Common myeloid progenitor, CD34-positive (primary cell): ENCODE results near the gene MB.

Source experiments
- CTCF ChIA-PET: fragments of 350-600 bp; sonication (Branson Sonifier 250); formaldehyde crosslinking; loops from one replicate; lab custom pipeline; 2021; ENCODE audit warnings: antibody characterized with exemption; lab: Charles Lee
- POLR2A ChIA-PET: fragments of 350-600 bp; sonication (Branson Sonifier 250); formaldehyde crosslinking; loops from one replicate; lab custom pipeline; 2021; ENCODE audit warnings: antibody characterized with exemption; lab: Charles Lee
- DNase-seq, 3 donors: peaks; one replicate each; pipeline versions ENCODE4 v3.0.0 to v3.0.0-alpha.2; 2013
- H3K27ac ChIP-seq, 2 experiments: 1 replicate in 1 of 2; 2 replicates in 1 of 2; pipeline ENCODE4 v1.7.0; 2013; ENCODE audit warnings: inconsistent platforms in 2 of 2, low read length in 2 of 2, mild to moderate bottlenecking in 2 of 2, low read depth in 1 of 2, moderate library complexity in 1 of 2; ENCODE audit not compliant: severe bottlenecking in 2 of 2, insufficient read depth in 1 of 2, poor library complexity in 1 of 2
- H3K27me3 ChIP-seq, 5 experiments: replicated peaks in 2 of 5; 1 replicate in 3 of 5; 2 replicates in 2 of 5; pipeline versions ENCODE4 v1.6.1 to v1.7.0; 2013; ENCODE audit warnings: low read length in 4 of 5, mild to moderate bottlenecking in 2 of 5, moderate library complexity in 2 of 5, inconsistent platforms in 1 of 5; ENCODE audit not compliant: insufficient read depth in 5 of 5, control insufficient read depth in 4 of 5
- H3K36me3 ChIP-seq, 4 experiments: 1 replicate in 2 of 4; 2 replicates in 2 of 4; pipeline versions ENCODE4 v1.6.1 to v1.7.0; 2013; ENCODE audit warnings: low read length in 3 of 4, control low read depth in 1 of 4, mild to moderate bottlenecking in 1 of 4; ENCODE audit not compliant: control insufficient read depth in 4 of 4, insufficient read depth in 4 of 4
- H3K4me1 ChIP-seq, 4 experiments: 1 replicate in 3 of 4; 2 replicates in 1 of 4; pipeline versions ENCODE4 v1.6.1 to v1.7.1; 2013; ENCODE audit warnings: low read length in 3 of 4, mild to moderate bottlenecking in 3 of 4, control low read depth in 1 of 4, inconsistent platforms in 1 of 4, moderate library complexity in 1 of 4; ENCODE audit not compliant: control insufficient read depth in 4 of 4, insufficient read depth in 4 of 4; ENCODE audit errors: control extremely low read depth in 1 of 4
- H3K4me3 ChIP-seq, 7 experiments: 1 replicate in 4 of 7; 2 replicates in 3 of 7; pipeline versions ENCODE4 v1.5.1 to v1.7.0; 2013; ENCODE audit warnings: mild to moderate bottlenecking in 7 of 7, low read length in 6 of 7, moderate library complexity in 6 of 7, inconsistent platforms in 2 of 7, low read depth in 2 of 7, control low read depth in 1 of 7; ENCODE audit not compliant: insufficient read depth in 4 of 7, control insufficient read depth in 1 of 7; ENCODE audit errors: extremely low read depth in 1 of 7
- H3K9me3 ChIP-seq, 5 experiments: 1 replicate in 4 of 5; 2 replicates in 1 of 5; pipeline versions ENCODE4 v1.6.1 to v1.7.1; 2013; ENCODE audit warnings: low read length in 4 of 5, mild to moderate bottlenecking in 2 of 5, inconsistent platforms in 1 of 5, low read depth in 1 of 5, moderate library complexity in 1 of 5; ENCODE audit not compliant: control insufficient read depth in 4 of 5, insufficient read depth in 2 of 5; ENCODE audit errors: control extremely low read depth in 1 of 5
- WGBS: methylation state at CpG from one replicate; pipeline ENCODE4 v1.1.5; 2013; ENCODE audit not compliant: insufficient coverage; 5-methylcytosine and 5-hydroxymethylcytosine counted together

MB gene

GRCh38 chr22:35649026-35649553, 32.0 kb upstream of the MB start:
- peak overlapping the region; percentile 81 to 88 for H3K27ac ChIP-seq
- DNase-seq = no peak
- no peaks in the 10 kb centered on the region for H3K27me3 ChIP-seq
- CTCF ChIA-PET = interaction anchor here (0.9 to 1.4 kb wide), 2 partner anchors 14 kb away, joined by 3 to 5 read pairs; no protein-coding TSS in a partner anchor
- H3K4me1 ChIP-seq = peaks cover 8 to 29% (median 22%) of the 10 kb centered on the region in 4 experiments
- 58% methylated on average over 7 of the region's 7 CpGs for WGBS
- peaks cover 0 to 7% (median 3%) of the 10 kb centered on the region in 4 experiments for H3K36me3 ChIP-seq
- peaks cover 0 to 5% (median 0%) of the 10 kb centered on the region in 5 experiments for H3K9me3 ChIP-seq
- peak overlapping the region in 6 of 7 experiments; percentile 80 to 88 (median 86) for H3K4me3 ChIP-seq
- POLR2A ChIA-PET = interaction anchor here (1.4 to 1.9 kb wide), 2 partner anchors 10 to 12 kb away, joined by 5 to 6 read pairs; no protein-coding TSS in a partner anchor

- Histone ChIP-seq H3K27me3 (no peaks in the 10 kb centered on the region), H3K36me3 (peaks cover 0 to 4% (median 2%) of the 10 kb centered on the region in 4 experiments), H3K27ac (peak within 1 kb of the TSS; percentile 81 to 88), H3K4me1 (peaks cover 8 to 29% (median 22%) of the 10 kb centered on the region in 4 experiments), H3K4me3 (peak within 1 kb of the TSS; percentile 80 to 88 (median 85)), H3K9me3 (peaks cover 0 to 5% (median 0%) of the 10 kb centered on the region in 5 experiments)
- CTCF ChIA-PET = interaction anchor here (1.0 to 1.4 kb wide), 4 partner anchors 9 to 19 kb away, joined by 3 to 5 read pairs (median 4); no protein-coding TSS in a partner anchor
- peak; percentile 67 to 90 (median 86) for DNase-seq
- 7% methylated on average over 14 of the region's 18 CpGs for WGBS
- POLR2A ChIA-PET = interaction anchor here (0.8 to 1.9 kb wide), 3 partner anchors 10 to 17 kb away, joined by 3 to 6 read pairs (median 5); no protein-coding TSS in a partner anchor
These were observed 31.2 kb upstream of the MB start, which contains the start of gene APOL6 for GRCh38 chr22:35648066-35649025. TSS of gene APOL6 (plus strand) at chr22:35648446. CDS start at chr22:35656426, 7,980 bp downstream.

- CTCF ChIA-PET = interaction anchor here (1.1 kb wide), 1 partner anchor 11 kb away, joined by 4 read pairs; no protein-coding TSS in a partner anchor
- POLR2A ChIA-PET = no interaction called here
- no peak overlapping the region for H3K27ac ChIP-seq
- 90% methylated on average over 2 of the region's 4 CpGs for WGBS
- H3K4me1 ChIP-seq = peaks cover 8 to 29% (median 22%) of the 10 kb centered on the region in 4 experiments
- H3K9me3 ChIP-seq = no peaks in the 10 kb centered on the region
- no peaks in the 10 kb centered on the region for H3K36me3 ChIP-seq
- no peak overlapping the region for H3K4me3 ChIP-seq
- DNase-seq = no peak
- no peaks in the 10 kb centered on the region for H3K27me3 ChIP-seq
These were observed 28.5 kb upstream of the MB start for GRCh38 chr22:35645646-35646045.

GRCh38 chr22:35643991-35644390, 26.9 kb upstream of the MB start:
- ChIA-PET CTCF (no interaction called here), POLR2A (no interaction called here)
- no CpG with 5 or more reads among the region's 1 CpG for WGBS
- Histone ChIP-seq H3K9me3 (no peaks in the 10 kb centered on the region), H3K36me3 (no peaks in the 10 kb centered on the region), H3K4me3 (no peak overlapping the region), H3K4me1 (peaks cover 2 to 17% (median 11%) of the 10 kb centered on the region in 4 experiments), H3K27ac (no peak overlapping the region), H3K27me3 (no peaks in the 10 kb centered on the region)
- peak in 1 of 3 donors; percentile 26 for DNase-seq

- H3K4me1 ChIP-seq = peaks cover 0 to 8% (median 2%) of the 10 kb centered on the region in 4 experiments
- no peaks in the 10 kb centered on the region for H3K27me3 ChIP-seq
- no peaks in the 10 kb centered on the region for H3K36me3 ChIP-seq
- ChIA-PET POLR2A (no interaction called here), CTCF (no interaction called here)
- DNase-seq = no peak
- 96% methylated on average over 2 of the region's 2 CpGs for WGBS
- H3K4me3 ChIP-seq = no peak overlapping the region
- no peaks in the 10 kb centered on the region for H3K9me3 ChIP-seq
- H3K27ac ChIP-seq = no peak overlapping the region
These were observed 25.2 kb upstream of the MB start for GRCh38 chr22:35642305-35642741.

GRCh38 chr22:35641494-35642120, 24.5 kb upstream of the MB start:
- Histone ChIP-seq H3K4me3 (no peak overlapping the region), H3K4me1 (peaks cover 0 to under 1% (median 0%) of the 10 kb centered on the region in 4 experiments), H3K9me3 (no peaks in the 10 kb centered on the region), H3K27ac (no peak overlapping the region), H3K27me3 (no peaks in the 10 kb centered on the region), H3K36me3 (no peaks in the 10 kb centered on the region)
- CTCF ChIA-PET = no interaction called here
- DNase-seq = no peak
- POLR2A ChIA-PET = no interaction called here
- WGBS = 92% methylated on average over 6 of the region's 7 CpGs
